ENCODE measurements around the gene KIAA1755. TPM values are rescaled to one million over a fixed set of nuclear protein-coding genes. Genes with fewer than 3 reads are reported as not detected.

The KIAA1755 gene
- total and polyA plus RNA-seq, 9 of the 15 experiments (the other 6 are each of a cell fraction or from before 2014, with no cell fraction given) = not detected

DNA sequence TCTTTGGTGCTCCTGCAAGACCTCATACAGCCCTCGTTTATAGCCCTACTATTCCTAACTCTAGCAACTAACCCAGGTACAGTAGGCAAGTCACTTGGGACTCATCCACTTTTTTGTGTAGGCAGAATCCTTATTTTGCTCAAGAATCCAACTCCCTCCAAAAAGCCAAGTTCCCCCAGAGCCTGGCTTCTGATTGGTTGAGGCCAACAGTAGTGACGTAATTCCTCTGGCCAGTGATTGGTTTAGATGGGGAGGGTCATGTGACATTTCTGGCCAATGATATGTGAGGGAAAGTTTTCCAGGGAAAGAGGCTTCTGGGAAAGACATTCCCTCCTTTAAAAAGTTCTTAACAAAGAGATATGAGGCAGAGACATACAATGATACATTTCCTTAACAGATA, 32.1 kb downstream of the KIAA1755 start (continued):
- no peak for TF ChIP-seq TCF7 (IDR thresholded peaks at IDR 0.05; ENCODE audit: borderline replicate concordance)
- TF ChIP-seq NFE2L1 (tag; IDR thresholded peaks at IDR 0.05; ENCODE audit: borderline replicate concordance, low read depth) = no peak
- peak; percentile 95 for TF ChIP-seq NFYB (IDR thresholded peaks at IDR 0.05; ENCODE audit: extremely low read depth, insufficient read length)
- TF ChIP-seq RBM15 (IDR thresholded peaks at IDR 0.05; ENCODE audit: insufficient read depth, low read length) = no peak

GRCh38 chr20:38227420-38228360, 32.8 kb downstream of the KIAA1755 start:
- 14% methylated on average over 11 of the region's 11 CpGs for WGBS (ENCODE audit: insufficient coverage, low coverage, missing lambda C conversion rate)
- DNase-seq (ENCODE audit: extremely low read depth in 1 of 4, low spot score in 3 of 4) (no peak), FAIRE-seq (no peak), ATAC-seq (peak; percentile 32; the same call in 1 of the 3 replicates)
- in situ Hi-C loops (cut with MboI) (no loop called here), intact Hi-C loops (cut with micrococcal nuclease) (loop anchor here (5.0 kb wide), 1 partner anchor 95 kb away; no protein-coding TSS in a partner anchor)
- no peaks in the 10 kb centered on the region for H3K36me3 ChIP-seq (ENCODE audit: control insufficient read depth, insufficient read depth, low read length)
- no peaks in the 10 kb centered on the region for H3K9me3 ChIP-seq (replicated peaks; ENCODE audit: control insufficient read depth, insufficient read depth, low read depth, low read length)
- H4K20me1 ChIP-seq (replicated peaks; ENCODE audit: control insufficient read depth, insufficient read depth, low read length) = peaks cover 8% of the 10 kb centered on the region; the same call in 1 of the 2 replicates
- no TSS peak for BruUV-seq (replicated peaks)
- H3K4me2 ChIP-seq (ENCODE audit: insufficient read depth, low read length) = no peak overlapping the region
- H3K9ac ChIP-seq (ENCODE audit: insufficient read depth in 1 of 2, low read depth in 2 of 2, low read length in 2 of 2) = no peak overlapping the region
- no peaks in the 10 kb centered on the region for H3K4me1 ChIP-seq (replicated peaks in 1 of 2; ENCODE audit: control insufficient read depth in 2 of 2, insufficient read depth in 2 of 2, low read length in 2 of 2)
- H3K27me3 ChIP-seq (ENCODE audit: control insufficient read depth in 2 of 2, insufficient read depth in 2 of 2, low read length in 2 of 2) = peaks cover 7 to 41% of the 10 kb centered on the region in 2 experiments; a peak in 3 of 5 replicates
- ChIA-PET POLR2A (no interaction called here), CTCF (ENCODE audit: low intra/inter-chr PET ratio) (no interaction called here)
- no peaks in the 10 kb centered on the region for H3K9me1 ChIP-seq (ENCODE audit: control insufficient read depth, insufficient read depth, low read length)
- no peak overlapping the region for H3K27ac ChIP-seq (ENCODE audit: extremely low read depth, low read depth, low read length)
- H3K4me3 ChIP-seq = no peak overlapping the region
- no peak overlapping the region for H2AFZ ChIP-seq (ENCODE audit: low read depth, low read length)
- no peaks in the 10 kb centered on the region for H3K79me2 ChIP-seq (ENCODE audit: control insufficient read depth, insufficient read depth, low read length)
- TF ChIP-seq ZBTB49 (CRISPR knock-in tag; IDR thresholded peaks at IDR 0.05; ENCODE audit: borderline replicate concordance) (no peak), ZBED1 (IDR thresholded peaks at IDR 0.05) (no peak)
- TF ChIP-seq, protein P1, sequence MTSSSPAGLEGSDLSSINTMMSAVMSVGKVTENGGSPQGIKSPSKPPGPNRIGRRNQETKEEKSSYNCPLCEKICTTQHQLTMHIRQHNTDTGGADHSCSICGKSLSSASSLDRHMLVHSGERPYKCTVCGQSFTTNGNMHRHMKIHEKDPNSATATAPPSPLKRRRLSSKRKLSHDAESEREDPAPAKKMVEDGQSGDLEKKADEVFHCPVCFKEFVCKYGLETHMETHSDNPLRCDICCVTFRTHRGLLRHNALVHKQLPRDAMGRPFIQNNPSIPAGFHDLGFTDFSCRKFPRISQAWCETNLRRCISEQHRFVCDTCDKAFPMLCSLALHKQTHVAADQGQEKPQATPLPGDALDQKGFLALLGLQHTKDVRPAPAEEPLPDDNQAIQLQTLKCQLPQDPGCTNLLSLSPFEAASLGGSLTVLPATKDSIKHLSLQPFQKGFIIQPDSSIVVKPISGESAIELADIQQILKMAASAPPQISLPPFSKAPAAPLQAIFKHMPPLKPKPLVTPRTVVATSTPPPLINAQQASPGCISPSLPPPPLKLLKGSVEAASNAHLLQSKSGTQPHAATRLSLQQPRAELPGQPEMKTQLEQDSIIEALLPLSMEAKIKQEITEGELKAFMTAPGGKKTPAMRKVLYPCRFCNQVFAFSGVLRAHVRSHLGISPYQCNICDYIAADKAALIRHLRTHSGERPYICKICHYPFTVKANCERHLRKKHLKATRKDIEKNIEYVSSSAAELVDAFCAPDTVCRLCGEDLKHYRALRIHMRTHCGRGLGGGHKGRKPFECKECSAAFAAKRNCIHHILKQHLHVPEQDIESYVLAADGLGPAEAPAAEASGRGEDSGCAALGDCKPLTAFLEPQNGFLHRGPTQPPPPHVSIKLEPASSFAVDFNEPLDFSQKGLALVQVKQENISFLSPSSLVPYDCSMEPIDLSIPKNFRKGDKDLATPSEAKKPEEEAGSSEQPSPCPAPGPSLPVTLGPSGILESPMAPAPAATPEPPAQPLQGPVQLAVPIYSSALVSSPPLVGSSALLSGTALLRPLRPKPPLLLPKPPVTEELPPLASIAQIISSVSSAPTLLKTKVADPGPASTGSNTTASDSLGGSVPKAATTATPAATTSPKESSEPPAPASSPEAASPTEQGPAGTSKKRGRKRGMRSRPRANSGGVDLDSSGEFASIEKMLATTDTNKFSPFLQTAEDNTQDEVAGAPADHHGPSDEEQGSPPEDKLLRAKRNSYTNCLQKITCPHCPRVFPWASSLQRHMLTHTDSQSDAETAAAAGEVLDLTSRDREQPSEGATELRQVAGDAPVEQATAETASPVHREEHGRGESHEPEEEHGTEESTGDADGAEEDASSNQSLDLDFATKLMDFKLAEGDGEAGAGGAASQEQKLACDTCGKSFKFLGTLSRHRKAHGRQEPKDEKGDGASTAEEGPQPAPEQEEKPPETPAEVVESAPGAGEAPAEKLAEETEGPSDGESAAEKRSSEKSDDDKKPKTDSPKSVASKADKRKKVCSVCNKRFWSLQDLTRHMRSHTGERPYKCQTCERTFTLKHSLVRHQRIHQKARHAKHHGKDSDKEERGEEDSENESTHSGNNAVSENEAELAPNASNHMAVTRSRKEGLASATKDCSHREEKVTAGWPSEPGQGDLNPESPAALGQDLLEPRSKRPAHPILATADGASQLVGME (CRISPR knock-in tag; IDR thresholded peaks at IDR 0.05) = no peak

Data from K562 (cell line).